ENCODE data around the gene GALNT18.

GRCh38 chr11:11561991-11562390, 59.8 kb downstream of the GALNT18 start:
- TF ChIP-seq CTCF (conservative IDR thresholded peaks at IDR 0.05) (no peak), ZFX (IDR thresholded peaks at IDR 0.05) (no peak)
